Aorta (tissue), 5 donors: ENCODE measurements around the gene MORC2. TPM values are rescaled to one million over a fixed set of nuclear protein-coding genes. Genes with fewer than 3 reads are reported as not detected.
A peak's percentile ranks its signal among the peaks of the same experiment; 100 is the strongest.

Source experiments
- ATAC-seq: fragments of 200-7000 bp; cut with Tn5 transposase; one replicate; pipeline ENCODE4 v1.9.1; 2022; ENCODE audit warnings: moderate library complexity; ENCODE audit not compliant: low FRiP score
- DNase-seq, 2 donors: peaks; one replicate each; pipeline ENCODE4 v3.0.0-alpha.2; 2020
- H3K27ac ChIP-seq, 2 donors: one replicate each; pipeline ENCODE4 v1.5.1; 2013; ENCODE audit warnings: low read length in 2 of 2, mild to moderate bottlenecking in 2 of 2, moderate library complexity in 2 of 2, control low read depth in 1 of 2, inconsistent platforms in 1 of 2, low read depth in 1 of 2
- H3K27me3 ChIP-seq, 2 donors: one replicate each; pipeline ENCODE4 v1.6.1; 2013; ENCODE audit warnings: control low read depth in 1 of 2, low read length in 1 of 2, mild to moderate bottlenecking in 1 of 2, moderate library complexity in 1 of 2; ENCODE audit not compliant: insufficient read depth in 2 of 2, control insufficient read depth in 1 of 2
- H3K36me3 ChIP-seq, 2 donors: one replicate each; pipeline ENCODE4 v1.6.1; 2013; ENCODE audit warnings: control low read depth in 1 of 2, low read length in 1 of 2, mild to moderate bottlenecking in 1 of 2; ENCODE audit not compliant: insufficient read depth in 2 of 2, control insufficient read depth in 1 of 2
- H3K4me1 ChIP-seq, 2 donors: one replicate each; pipeline ENCODE4 v1.6.1; 2013; ENCODE audit warnings: low read length in 2 of 2, control low read depth in 1 of 2, mild to moderate bottlenecking in 1 of 2, moderate library complexity in 1 of 2; ENCODE audit not compliant: insufficient read depth in 2 of 2, control insufficient read depth in 1 of 2
- H3K4me3 ChIP-seq, 2 donors: one replicate each; pipeline ENCODE4 v1.5.1; 2013; ENCODE audit warnings: low read length in 2 of 2, control low read depth in 1 of 2, mild to moderate bottlenecking in 1 of 2
- H3K9me3 ChIP-seq: one replicate; pipeline ENCODE4 v1.6.1; 2013; ENCODE audit warnings: mild to moderate bottlenecking, low read length; ENCODE audit not compliant: control insufficient read depth
- WGBS, 2 donors: extraction: QIAGEN DNeasy Blood & Tissue Kit; methylation state at CpG; one replicate each; pipeline ENCODE4 v1.1.7; 2013; 5-methylcytosine and 5-hydroxymethylcytosine counted together
- intact Hi-C, 2 donors: fragments of 100-400 bp; cut with DNase I; formaldehyde crosslinking; loops; one replicate each; pipeline versions ENCODE4 v1.14.2 to v1.15.0; 2022
- long read RNA-seq, 2 donors: library from polyadenylated mRNA; unstranded; transcript quantifications; one replicate each; pipeline ENCODE4 v2.0.0, GENCODE V29; 2020 to 2021
- polyA plus RNA-seq, 2 donors: library from polyadenylated mRNA; stranded (reverse); fragments of 200-250 nt; gene quantifications; one replicate each; pipeline ENCODE4 v1.2.3, GENCODE V29; 2013
- total RNA-seq, 2 donors: library from RNA; stranded (reverse); fragmentation: NEBNext Ultra II Directional; extraction: Animal tissue kit (Norgen Biotek cat#: 25700); gene quantifications; one replicate each; pipeline ENCODE4 v1.2.1, GENCODE V29; 2021
- donor health status: healthy with polysubstance abuse.
- donor health status: Bipolar disorder and iron deficiency.
- donor health status: DM: no; HTN: no; CAD: no.
- donor health status: DM: no; HTN: no; CAD: no.
- donor health status: DM: yes; HTN: yes; CAD: no.

Gene MORC2
- total RNA-seq, result 10 to 100 TPM; 28.3 to 37.7 TPM
- 10 to 100 TPM in 1 of 2 donors, 1 to 10 TPM in 1; 7.8 to 29.7 TPM for polyA plus RNA-seq
- long read RNA-seq, donor 1, partial matches to known transcripts, result 10 of 14 reads
- long read RNA-seq, donor 1, other reads (novel, unspliced or antisense), result 4 of 14 reads
- long read RNA-seq, donor 2, partial matches to known transcripts, result 7 of 14 reads
- long read RNA-seq, donor 2, other reads (novel, unspliced or antisense), result 7 of 14 reads

DNA sequence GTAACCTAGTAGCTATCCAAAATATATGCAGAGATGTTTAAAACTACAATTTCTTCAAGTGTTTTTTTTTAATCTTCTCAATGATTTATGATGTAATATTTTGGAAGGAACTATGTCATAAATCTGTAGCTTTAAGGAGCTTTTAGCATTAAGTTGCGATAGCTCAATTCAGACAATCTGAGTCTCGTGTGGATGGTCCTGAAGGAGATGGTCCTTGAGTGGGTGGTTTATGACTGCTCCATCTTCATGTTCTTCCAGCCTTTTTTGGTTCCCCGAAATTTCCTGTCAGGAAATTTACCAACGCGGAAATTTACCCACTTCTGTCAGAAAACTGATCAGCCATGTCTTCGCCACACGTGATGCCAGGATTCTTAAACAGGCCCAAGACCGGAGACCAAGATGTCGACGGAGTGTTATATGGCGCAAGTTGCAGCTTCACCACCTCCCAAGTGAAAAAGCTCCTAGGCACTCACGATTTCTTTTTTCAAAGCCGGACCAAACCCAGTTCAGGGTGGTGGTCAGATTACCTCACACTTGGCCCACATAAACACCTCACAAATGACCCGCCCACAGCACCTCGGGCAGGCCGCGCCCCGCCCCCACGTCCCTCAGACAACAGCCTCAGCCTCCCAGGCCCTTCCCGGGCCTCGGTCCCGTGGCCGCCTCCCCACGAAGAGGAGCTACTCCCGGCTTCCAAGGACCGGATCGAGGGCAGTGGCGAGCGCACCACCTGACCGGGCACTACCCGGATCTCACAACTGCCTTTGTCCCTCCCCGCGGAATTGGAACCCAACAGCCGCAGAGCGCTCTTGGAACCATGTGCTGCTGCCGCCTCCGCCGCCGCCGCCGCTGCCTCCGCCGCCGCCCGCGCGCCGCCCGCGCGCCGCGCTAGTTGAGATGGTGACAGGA, at the start of gene MORC2:
TSS of gene MORC2 (minus strand) at position 760 of the 909 bp plus-strand sequence. CDS start 885 bp downstream, outside the sequence.
- H3K27ac ChIP-seq, result peak within 1 kb of the TSS; percentile 55 to 64
- H3K4me1 ChIP-seq, result peaks cover 0 to 4% of the 10 kb centered on the region in 2 donors
- ATAC-seq (no peak), DNase-seq (no peak)
- no peaks in the 10 kb centered on the region for H3K27me3 ChIP-seq
- peak within 1 kb of the TSS; percentile 70 to 83 for H3K4me3 ChIP-seq
- intact Hi-C loops, result loop anchor here (1.0 to 5.0 kb wide), 4 partner anchors 21 to 115 kb away; partner anchors contain the start of gene SMTN (in 1 of the 2)
- WGBS, 2 donors, result 15 to 21% methylated on average over 40 to 53 of the region's 53 CpGs
- peaks cover 5% of the 10 kb centered on the region for H3K9me3 ChIP-seq
- H3K36me3 ChIP-seq, result peaks cover 6 to 13% of the 10 kb centered on the region in 2 donors

DNA sequence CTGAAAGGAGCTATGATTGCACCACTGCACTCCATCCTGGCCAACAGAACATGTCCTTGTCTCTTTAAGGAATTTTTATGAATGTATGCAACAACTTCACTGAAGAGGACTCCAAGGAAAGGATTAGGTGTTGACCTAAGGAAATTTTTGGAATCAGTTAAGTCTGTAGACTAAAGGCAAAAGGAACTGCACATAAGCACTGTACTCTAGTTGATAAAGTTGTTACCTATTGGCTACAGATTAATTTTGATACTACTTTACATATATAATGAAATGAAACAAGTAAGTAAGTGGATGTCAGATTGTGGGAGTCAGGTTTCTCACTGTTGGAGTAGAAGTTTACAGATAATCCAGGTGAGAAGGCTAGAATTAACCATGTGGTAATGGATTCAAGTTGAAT, 37.0 kb upstream of the MORC2 start:
- Histone ChIP-seq H3K36me3 (no peaks in the 10 kb centered on the region), H3K4me3 (no peak overlapping the region), H3K9me3 (peaks cover 2% of the 10 kb centered on the region), H3K27ac (no peak overlapping the region), H3K27me3 (no peaks in the 10 kb centered on the region), H3K4me1 (no peaks in the 10 kb centered on the region)
- DNase-seq (no peak), ATAC-seq (no peak)
- intact Hi-C loops, result no loop called here

DNA sequence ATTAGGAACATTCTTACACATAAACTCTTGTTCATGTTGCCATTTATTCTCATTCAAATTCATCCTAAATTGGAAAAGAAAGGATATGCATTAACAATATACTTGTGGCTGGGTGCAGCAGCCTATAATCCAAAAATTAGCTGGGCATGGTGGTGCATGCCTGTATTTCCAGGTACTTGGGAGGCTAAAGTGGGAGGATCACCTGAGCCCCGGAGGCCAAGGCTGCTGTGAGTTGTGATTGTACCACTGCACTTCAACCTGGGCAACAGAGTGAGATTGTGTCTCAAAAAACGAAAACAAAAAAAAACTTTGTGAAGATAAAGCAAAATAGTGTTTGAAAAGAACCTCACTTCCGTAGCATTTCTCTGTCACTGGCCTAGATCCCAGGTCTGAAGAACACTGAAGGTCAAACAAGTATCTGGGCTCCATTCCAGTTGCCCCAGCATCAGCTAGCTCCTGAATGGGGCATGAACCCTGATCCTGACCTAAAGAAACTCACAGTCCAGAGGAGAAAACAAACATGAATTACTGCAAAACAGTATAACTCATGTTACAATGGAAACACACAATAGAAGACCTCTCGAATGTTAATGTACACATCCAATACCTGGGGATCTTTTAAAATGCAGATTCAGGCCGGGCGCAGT, 32.7 kb upstream of the MORC2 start:
- peaks cover 0 to 2% of the 10 kb centered on the region in 2 donors for H3K4me1 ChIP-seq
- peaks cover 2% of the 10 kb centered on the region for H3K9me3 ChIP-seq
- no peak overlapping the region for H3K4me3 ChIP-seq
- no peak for ATAC-seq
- DNase-seq, result no peak
- H3K27me3 ChIP-seq, result no peaks in the 10 kb centered on the region
- intact Hi-C loops, result no loop called here
- H3K27ac ChIP-seq, result no peak overlapping the region
- 92 to 94% methylated on average over 6 of the region's 6 CpGs for WGBS, 2 donors
- no peaks in the 10 kb centered on the region for H3K36me3 ChIP-seq

DNA sequence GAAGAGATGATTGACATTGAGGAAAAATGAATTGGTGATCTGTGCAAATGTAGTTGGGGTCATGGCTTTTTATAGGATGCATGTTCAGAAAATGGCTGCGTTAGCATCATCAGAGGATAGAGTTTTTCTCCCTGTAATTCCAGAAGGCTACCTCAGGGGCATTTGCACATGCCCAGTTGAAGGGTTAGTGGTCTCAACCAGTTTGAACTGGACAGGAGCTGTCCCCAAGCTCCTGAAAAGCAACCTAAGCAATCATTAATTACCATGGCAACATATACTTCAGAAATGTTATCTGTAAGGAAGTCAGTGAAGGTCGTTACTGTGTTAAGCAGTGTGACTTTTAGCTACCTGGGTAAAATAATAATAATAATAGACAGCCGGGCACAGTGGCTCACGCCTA, 29.8 kb upstream of the MORC2 start:
- no peak for ATAC-seq
- no peak for DNase-seq
- WGBS, 2 donors, result 94% methylated on average over 4 of the region's 4 CpGs
- H3K27ac ChIP-seq, result no peak overlapping the region
- H3K4me1 ChIP-seq, result peaks cover 0 to 2% of the 10 kb centered on the region in 2 donors
- intact Hi-C loops, result no loop called here
- H3K36me3 ChIP-seq, result no peaks in the 10 kb centered on the region
- no peaks in the 10 kb centered on the region for H3K9me3 ChIP-seq
- no peak overlapping the region for H3K4me3 ChIP-seq
- no peaks in the 10 kb centered on the region for H3K27me3 ChIP-seq

DNA sequence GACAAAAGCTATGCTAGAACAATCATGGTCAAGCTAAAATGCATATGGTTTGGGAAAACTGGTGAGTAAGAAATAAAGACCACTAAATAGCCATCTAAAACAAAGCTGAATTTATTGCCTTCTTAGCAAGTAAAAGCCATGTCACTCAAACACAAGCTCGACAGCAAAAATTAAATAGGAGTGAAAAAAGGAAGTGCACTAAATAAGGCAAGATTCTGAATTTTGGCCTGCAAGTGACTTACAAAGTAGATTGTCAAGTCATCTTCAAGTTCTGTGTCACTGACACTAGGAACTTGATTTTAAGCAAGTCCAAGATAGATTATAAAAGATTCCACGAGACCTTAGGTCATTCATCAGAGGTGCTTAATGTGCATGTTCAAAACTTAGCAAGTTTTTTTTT, 27.9 kb upstream of the MORC2 start:
- 12 to 16% methylated on average over 2 of the region's 2 CpGs for WGBS, 2 donors
- H3K36me3 ChIP-seq, result no peaks in the 10 kb centered on the region
- ATAC-seq (no peak), DNase-seq (no peak)
- no peak overlapping the region for H3K27ac ChIP-seq
- intact Hi-C loops, result no loop called here
- peaks cover 2% of the 10 kb centered on the region for H3K9me3 ChIP-seq
- no peaks in the 10 kb centered on the region for H3K27me3 ChIP-seq
- peaks cover 0 to 2% of the 10 kb centered on the region in 2 donors for H3K4me1 ChIP-seq
- H3K4me3 ChIP-seq, result no peak overlapping the region

DNA sequence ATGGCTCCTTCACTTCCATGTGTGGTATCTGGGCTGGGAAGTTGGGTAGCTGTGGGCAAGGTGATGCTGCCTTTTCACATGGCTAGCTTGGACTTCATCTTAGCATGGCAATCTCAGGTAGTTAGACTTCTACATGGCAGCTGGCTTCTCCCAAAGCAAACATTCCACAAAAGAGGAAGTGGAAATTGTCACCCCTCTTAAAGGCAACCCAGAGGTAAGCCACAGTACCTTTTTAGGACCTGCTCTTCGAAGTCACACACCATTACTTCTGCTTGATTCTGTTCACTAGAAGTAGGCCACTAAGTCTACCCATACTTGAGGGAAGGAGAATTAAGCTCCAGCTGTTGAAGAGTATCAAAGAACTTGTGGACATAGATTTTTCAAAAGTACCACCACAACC, 26.4 kb upstream of the MORC2 start:
- H3K9me3 ChIP-seq, result peaks cover 2% of the 10 kb centered on the region

DNA sequence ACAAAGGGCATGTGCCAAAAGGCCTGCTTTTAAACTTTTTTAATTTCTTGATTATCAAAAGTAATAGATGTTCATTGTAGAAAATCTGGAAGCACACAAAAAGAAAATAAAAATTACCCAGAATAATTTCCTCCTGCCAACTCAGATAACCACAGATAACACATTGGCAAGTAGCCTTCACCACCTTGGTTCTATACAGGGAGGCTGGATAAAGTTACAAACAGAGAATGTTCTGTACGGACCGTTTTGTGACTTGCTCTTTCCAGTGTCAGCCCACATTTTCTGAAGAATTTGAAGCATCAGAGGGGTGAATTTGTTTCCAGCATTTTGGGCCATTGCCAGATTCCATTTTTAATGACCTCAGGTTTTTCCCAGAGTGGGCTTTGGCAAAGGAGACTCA, 24.0 kb upstream of the MORC2 start:
- Histone ChIP-seq H3K9me3 (peaks cover 2% of the 10 kb centered on the region), H3K4me3 (no peak overlapping the region), H3K27me3 (no peaks in the 10 kb centered on the region), H3K4me1 (peaks cover 4 to 6% of the 10 kb centered on the region in 2 donors), H3K27ac (peak overlapping the region; percentile 61 to 85), H3K36me3 (no peaks in the 10 kb centered on the region)
- intact Hi-C loops, result loop anchor here (5.0 kb wide), 1 partner anchor 45 kb away; no protein-coding TSS in a partner anchor
- DNase-seq, result no peak
- WGBS, 2 donors, result 6 to 7% methylated on average over 2 of the region's 2 CpGs
- no peak for ATAC-seq

More for the DNA sequence above, 26.4 kb upstream of the MORC2 start:
- Histone ChIP-seq H3K27me3 (no peaks in the 10 kb centered on the region), H3K4me1 (peaks cover 0 to 2% of the 10 kb centered on the region in 2 donors), H3K36me3 (no peaks in the 10 kb centered on the region), H3K4me3 (no peak overlapping the region), H3K27ac (peak overlapping the region in 1 of 2 donors; percentile 73)
- WGBS, 2 donors, result 89 to 90% methylated on average over 1 of the region's 1 CpG
- ATAC-seq (no peak), DNase-seq (no peak)
- intact Hi-C loops, result loop anchor here (5.0 kb wide), 1 partner anchor 42 kb away; no protein-coding TSS in a partner anchor

DNA sequence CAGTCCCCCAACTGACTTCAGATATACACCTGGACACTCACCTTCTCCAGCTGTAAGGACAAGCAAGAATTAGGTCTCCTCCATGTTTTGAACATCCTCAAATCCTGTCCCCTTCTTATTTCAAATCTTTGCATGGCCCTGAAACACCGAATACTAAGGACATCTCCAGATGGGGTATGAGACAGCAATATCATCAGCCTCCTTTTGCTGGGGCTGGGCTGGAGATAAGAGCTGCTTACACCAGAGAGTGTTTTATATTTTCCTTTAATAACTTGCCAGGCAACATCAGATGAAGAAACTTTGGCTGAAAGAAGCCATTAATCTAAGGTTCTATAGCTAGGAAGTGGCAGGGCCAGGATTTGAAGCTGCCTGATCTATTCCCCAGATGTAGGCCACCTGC, 22.1 kb upstream of the MORC2 start:
- intact Hi-C loops, result loop anchor here (5.0 kb wide), 1 partner anchor 47 kb away; no protein-coding TSS in a partner anchor
- no peak for DNase-seq
- no peak for ATAC-seq
- H3K27me3 ChIP-seq, result no peaks in the 10 kb centered on the region
- H3K27ac ChIP-seq, result peak overlapping the region; percentile 12 to 17
- H3K4me3 ChIP-seq, result no peak overlapping the region
- peaks cover 2% of the 10 kb centered on the region for H3K9me3 ChIP-seq
- H3K36me3 ChIP-seq, result no peaks in the 10 kb centered on the region
- peaks cover 4 to 5% of the 10 kb centered on the region in 2 donors for H3K4me1 ChIP-seq
- 77 to 93% methylated on average over 1 of the region's 1 CpG for WGBS, 2 donors
